Uterus (tissue), 2 donors: ENCODE data around the gene GATAD2A.

Experiments
- POLR2A ChIP-seq, 2 donors: fragments of 450-650 bp; IDR thresholded peaks; one replicate each; pipeline ENCODE4 v1.6.1; 2016; ENCODE audit warnings: antibody characterized with exemption in 2 of 2, mild to moderate bottlenecking in 1 of 2, moderate library complexity in 1 of 2
- TF ChIP-seq, protein P1 (sequence below), 4 experiments: fragments of 200-600 bp in 2 of 4; fragments of 450-650 bp in 2 of 4; sonication (generic) in 2 of 4; IDR thresholded peaks; one replicate each; pipeline ENCODE4 v1.5.1; 2016 to 2019; ENCODE audit warnings: antibody characterized with exemption in 4 of 4, mild to moderate bottlenecking in 2 of 4, moderate library complexity in 1 of 4

DNA sequence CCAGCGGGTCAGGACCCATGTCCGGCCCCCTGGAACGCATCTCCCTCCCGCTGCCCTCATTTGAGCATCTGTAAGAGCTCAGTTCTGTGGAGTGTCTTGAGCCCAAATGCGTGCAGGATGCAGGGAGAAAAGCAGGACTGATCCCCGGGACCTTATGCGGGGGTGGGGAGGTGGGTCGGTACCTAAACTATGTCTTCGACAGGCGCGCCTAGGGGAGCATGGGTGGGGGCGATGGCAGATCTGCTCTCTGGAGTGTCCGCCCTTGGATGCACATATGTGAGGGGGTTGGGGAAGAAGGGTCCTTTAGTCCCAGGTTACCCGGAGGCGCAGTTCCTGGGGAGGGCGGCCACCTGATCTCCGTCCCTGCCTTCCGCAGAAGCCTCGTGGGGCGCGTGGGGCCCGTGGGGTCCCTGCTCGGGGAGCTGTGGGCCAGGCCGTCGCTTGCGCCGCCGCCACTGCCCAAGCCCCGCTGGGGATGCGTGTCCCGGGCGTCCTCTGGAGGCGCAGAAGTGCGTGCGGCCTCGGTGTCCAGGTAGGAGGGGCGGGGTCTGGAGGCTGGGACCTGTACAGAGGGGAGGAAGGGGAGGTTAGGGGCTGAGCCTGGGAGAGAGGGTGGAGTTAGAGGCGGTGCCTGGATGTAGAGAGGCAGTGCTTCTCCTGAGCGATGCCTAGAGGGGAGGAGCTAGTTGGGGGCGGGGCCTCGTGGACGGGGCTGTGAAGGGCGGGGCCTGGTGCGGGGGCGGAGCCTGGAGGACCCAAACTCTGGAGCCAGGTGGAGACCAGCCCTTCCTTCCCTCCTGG, 135.4 kb downstream of the GATAD2A start:
- TF ChIP-seq, protein P1, sequence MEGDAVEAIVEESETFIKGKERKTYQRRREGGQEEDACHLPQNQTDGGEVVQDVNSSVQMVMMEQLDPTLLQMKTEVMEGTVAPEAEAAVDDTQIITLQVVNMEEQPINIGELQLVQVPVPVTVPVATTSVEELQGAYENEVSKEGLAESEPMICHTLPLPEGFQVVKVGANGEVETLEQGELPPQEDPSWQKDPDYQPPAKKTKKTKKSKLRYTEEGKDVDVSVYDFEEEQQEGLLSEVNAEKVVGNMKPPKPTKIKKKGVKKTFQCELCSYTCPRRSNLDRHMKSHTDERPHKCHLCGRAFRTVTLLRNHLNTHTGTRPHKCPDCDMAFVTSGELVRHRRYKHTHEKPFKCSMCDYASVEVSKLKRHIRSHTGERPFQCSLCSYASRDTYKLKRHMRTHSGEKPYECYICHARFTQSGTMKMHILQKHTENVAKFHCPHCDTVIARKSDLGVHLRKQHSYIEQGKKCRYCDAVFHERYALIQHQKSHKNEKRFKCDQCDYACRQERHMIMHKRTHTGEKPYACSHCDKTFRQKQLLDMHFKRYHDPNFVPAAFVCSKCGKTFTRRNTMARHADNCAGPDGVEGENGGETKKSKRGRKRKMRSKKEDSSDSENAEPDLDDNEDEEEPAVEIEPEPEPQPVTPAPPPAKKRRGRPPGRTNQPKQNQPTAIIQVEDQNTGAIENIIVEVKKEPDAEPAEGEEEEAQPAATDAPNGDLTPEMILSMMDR (IDR thresholded peaks at IDR 0.05): no peak
- TF ChIP-seq POLR2A (IDR thresholded peaks at IDR 0.05): no peak
